Measurements from ENCODE around the gene PPIL4.

GRCh38 chr6:149515494-149515893, 30.3 kb downstream of the PPIL4 start:
- TF ChIP-seq POLR2A (IDR thresholded peaks at IDR 0.05; ENCODE audit: low read length) = no peak
- no peak for TF ChIP-seq GATA1 (IDR thresholded peaks at IDR 0.05; ENCODE audit: low read depth, low read length)

Measured in erythroblast (primary cell).